ENCODE data around the gene YIF1A. TPM values are rescaled to one million over a fixed set of nuclear protein-coding genes. Genes with fewer than 3 reads are reported as not detected.
A peak's percentile ranks its signal among the peaks of the same experiment; 100 is the strongest.

The YIF1A gene
- total RNA-seq, 4 donors from 2014 or later = 60.6 to 99.7 (median 72.3) TPM

DNA sequence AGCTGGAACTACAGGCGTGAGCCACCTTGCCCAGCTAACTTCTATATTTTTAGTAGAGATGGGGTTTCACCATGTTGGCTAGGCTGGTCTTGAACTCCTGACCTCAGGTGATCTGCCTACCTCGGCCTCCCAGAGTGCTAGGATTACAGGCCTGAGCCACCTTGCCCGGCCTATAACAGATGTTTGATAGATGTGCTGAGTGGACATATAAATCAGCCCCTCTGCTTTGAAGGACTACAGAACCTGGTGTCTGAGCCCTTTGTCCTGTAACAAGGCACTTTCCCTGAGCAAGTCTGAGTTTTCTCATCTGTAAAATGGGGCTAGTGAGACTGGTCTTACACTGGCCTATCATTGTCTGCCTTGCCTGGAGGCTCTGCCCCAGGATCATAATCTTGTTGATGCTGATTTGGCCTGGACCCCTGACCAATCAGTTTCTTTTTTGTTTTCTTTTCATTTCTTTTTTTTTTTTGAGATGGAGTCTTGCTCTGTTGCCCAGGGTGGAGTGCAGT is 40.3 kb upstream of the YIF1A start:
- H3K27ac ChIP-seq = no peak overlapping the region
- no peak overlapping the region for H3K4me3 ChIP-seq
- no peaks in the 10 kb centered on the region for H3K9me3 ChIP-seq
- H3K36me3 ChIP-seq = no peaks in the 10 kb centered on the region
- WGBS, 2 donors (ENCODE audit: low coverage in 1 of 2) = 82% methylated on average over 3 of the region's 3 CpGs; no CpG with 5 or more reads in 1 of the 2 donors
- no peak for DNase-seq
- no peaks in the 10 kb centered on the region for H3K27me3 ChIP-seq
- TF ChIP-seq EP300 (IDR thresholded peaks at IDR 0.05; ENCODE audit: low read depth) = no peak
- no peak for TF ChIP-seq POLR2A (IDR thresholded peaks at IDR 0.05)
- TF ChIP-seq, protein P1, sequence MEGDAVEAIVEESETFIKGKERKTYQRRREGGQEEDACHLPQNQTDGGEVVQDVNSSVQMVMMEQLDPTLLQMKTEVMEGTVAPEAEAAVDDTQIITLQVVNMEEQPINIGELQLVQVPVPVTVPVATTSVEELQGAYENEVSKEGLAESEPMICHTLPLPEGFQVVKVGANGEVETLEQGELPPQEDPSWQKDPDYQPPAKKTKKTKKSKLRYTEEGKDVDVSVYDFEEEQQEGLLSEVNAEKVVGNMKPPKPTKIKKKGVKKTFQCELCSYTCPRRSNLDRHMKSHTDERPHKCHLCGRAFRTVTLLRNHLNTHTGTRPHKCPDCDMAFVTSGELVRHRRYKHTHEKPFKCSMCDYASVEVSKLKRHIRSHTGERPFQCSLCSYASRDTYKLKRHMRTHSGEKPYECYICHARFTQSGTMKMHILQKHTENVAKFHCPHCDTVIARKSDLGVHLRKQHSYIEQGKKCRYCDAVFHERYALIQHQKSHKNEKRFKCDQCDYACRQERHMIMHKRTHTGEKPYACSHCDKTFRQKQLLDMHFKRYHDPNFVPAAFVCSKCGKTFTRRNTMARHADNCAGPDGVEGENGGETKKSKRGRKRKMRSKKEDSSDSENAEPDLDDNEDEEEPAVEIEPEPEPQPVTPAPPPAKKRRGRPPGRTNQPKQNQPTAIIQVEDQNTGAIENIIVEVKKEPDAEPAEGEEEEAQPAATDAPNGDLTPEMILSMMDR (IDR thresholded peaks at IDR 0.05) = no peak
- no peak for TF ChIP-seq POLR2AphosphoS5 (IDR thresholded peaks at IDR 0.05)
- H3K4me1 ChIP-seq = peaks cover 16 to 26% (median 22%) of the 10 kb centered on the region in 4 donors
- intact Hi-C loops (cut with DNase I; ENCODE audit: low total_unique reads) (loop anchor here (2.0 kb wide), 1 partner anchor 18 kb away; no protein-coding TSS in a partner anchor), in situ Hi-C loops (cut with MboI; ENCODE audit: low pct_ligation_motif_present in 1 of 4, low pct_unique_long_range_greater_than_20kb in 1 of 4, low sequenced_read_pairs in 3 of 4) (no loop called here)

- H3K9me3 ChIP-seq = no peaks in the 10 kb centered on the region
- H3K36me3 ChIP-seq = no peaks in the 10 kb centered on the region
- peak; percentile 82 for DNase-seq
- H3K4me1 ChIP-seq = peaks cover 16 to 26% (median 22%) of the 10 kb centered on the region in 4 donors
- H3K27ac ChIP-seq = peak overlapping the region; percentile 2 to 69 (median 12)
- H3K27me3 ChIP-seq = no peaks in the 10 kb centered on the region
- WGBS, 2 donors (ENCODE audit: low coverage in 1 of 2) = 12% methylated on average over 18 of the region's 19 CpGs; no CpG with 5 or more reads in 1 of the 2 donors
- TF ChIP-seq, protein P1 (IDR thresholded peaks at IDR 0.05) = peak; percentile 98 to 99 (median 98)
- no peak for TF ChIP-seq POLR2A (IDR thresholded peaks at IDR 0.05)
- TF ChIP-seq POLR2AphosphoS5 (IDR thresholded peaks at IDR 0.05) = peak in 1 of 3 donors; percentile 6
- in situ Hi-C loops (cut with MboI; ENCODE audit: low pct_ligation_motif_present in 1 of 4, low pct_unique_long_range_greater_than_20kb in 1 of 4, low sequenced_read_pairs in 3 of 4) (no loop called here), intact Hi-C loops (cut with DNase I; ENCODE audit: low total_unique reads) (loop anchor here (2.0 kb wide), 1 partner anchor 18 kb away; no protein-coding TSS in a partner anchor)
- H3K4me3 ChIP-seq = no peak overlapping the region
Measured at GRCh38 chr11:66328302-66329144, 39.6 kb upstream of the YIF1A start.

DNA sequence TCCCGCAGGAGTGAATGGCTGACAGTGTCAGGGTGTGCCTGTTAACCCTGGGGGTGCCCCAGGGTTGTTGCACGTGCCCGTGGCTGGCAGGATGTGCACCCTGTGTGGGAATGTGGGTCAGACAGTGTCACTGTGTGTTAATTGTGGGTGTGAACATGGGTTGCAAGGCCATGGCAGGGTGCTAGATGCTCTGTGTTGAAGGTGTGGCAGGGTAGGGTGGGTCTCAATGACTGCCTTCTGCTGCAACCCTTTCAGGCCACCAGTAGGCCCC is 39.0 kb upstream of the YIF1A start:
- H3K27ac ChIP-seq = peak overlapping the region; percentile 2 to 69 (median 12)
- peak; percentile 42 for DNase-seq
- WGBS, 2 donors (ENCODE audit: low coverage in 1 of 2) = 39% methylated on average over 3 of the region's 3 CpGs; no CpG with 5 or more reads in 1 of the 2 donors
- no peaks in the 10 kb centered on the region for H3K27me3 ChIP-seq
- H3K4me1 ChIP-seq = peaks cover 16 to 26% (median 22%) of the 10 kb centered on the region in 4 donors
- TF ChIP-seq EP300 (IDR thresholded peaks at IDR 0.05; ENCODE audit: low read depth) (no peak), POLR2AphosphoS5 (IDR thresholded peaks at IDR 0.05) (no peak), POLR2A (IDR thresholded peaks at IDR 0.05) (no peak)
- TF ChIP-seq, protein P1 (IDR thresholded peaks at IDR 0.05) = no peak
- intact Hi-C loops (cut with DNase I; ENCODE audit: low total_unique reads) = loop anchor here (2.0 kb wide), 1 partner anchor 17 kb away; no protein-coding TSS in a partner anchor
- H3K36me3 ChIP-seq = no peaks in the 10 kb centered on the region
- H3K9me3 ChIP-seq = no peaks in the 10 kb centered on the region
- in situ Hi-C loops (cut with MboI; ENCODE audit: low pct_ligation_motif_present in 1 of 4, low pct_unique_long_range_greater_than_20kb in 1 of 4, low sequenced_read_pairs in 3 of 4) = no loop called here
- no peak overlapping the region for H3K4me3 ChIP-seq

DNA sequence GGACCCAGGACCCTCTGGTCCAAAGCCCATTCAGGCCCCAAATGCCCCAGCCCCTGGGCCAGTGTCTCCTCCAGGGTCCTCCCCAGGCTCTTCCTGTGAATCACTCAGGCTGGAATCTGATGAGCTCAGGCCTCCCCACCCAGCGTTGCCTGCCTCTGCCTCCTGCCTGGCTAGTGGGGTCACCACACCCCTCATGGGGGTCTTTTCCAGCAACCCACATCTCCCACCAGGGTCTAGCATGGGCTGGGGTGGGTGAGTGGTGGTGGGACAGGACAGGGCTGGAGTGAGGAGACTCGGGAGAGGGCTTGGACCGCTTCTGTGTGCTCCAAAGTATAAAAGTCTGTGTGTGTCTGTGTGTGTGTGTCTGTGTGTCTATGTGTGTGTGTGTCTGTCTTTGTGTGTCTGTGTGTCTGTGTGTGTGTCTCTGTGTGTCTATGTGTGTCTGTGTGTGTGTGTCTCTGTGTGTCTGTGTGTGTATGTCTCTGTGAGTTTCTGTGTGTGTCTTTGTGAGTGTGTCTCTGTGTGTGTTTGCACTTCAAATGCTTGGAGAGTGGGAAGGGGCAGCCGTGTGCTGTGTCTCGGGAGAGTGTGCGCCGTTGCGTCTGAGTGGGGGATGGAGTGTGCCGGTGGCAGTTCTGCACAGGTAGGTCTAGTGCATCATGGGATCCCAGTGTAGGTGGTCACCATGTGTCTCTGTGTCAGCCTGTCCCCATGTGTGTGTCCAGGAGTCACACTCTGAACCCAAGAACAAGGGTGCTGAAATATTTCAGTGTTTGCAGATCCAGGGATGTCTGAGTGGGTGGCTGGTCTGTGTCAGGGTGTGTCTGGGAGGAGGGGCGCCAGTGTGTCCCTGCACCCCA is 38.5 kb upstream of the YIF1A start:
- no peak for TF ChIP-seq EP300 (IDR thresholded peaks at IDR 0.05; ENCODE audit: low read depth)
- no peak for TF ChIP-seq POLR2AphosphoS5 (IDR thresholded peaks at IDR 0.05)
- TF ChIP-seq POLR2A (IDR thresholded peaks at IDR 0.05) = no peak
- TF ChIP-seq, protein P1 (IDR thresholded peaks at IDR 0.05) = no peak
- peak overlapping the region; percentile 56 to 69 (median 61) for H3K27ac ChIP-seq
- DNase-seq = no peak
- H3K9me3 ChIP-seq = no peaks in the 10 kb centered on the region
- in situ Hi-C loops (cut with MboI; ENCODE audit: low pct_ligation_motif_present in 1 of 4, low pct_unique_long_range_greater_than_20kb in 1 of 4, low sequenced_read_pairs in 3 of 4) (no loop called here), intact Hi-C loops (cut with DNase I; ENCODE audit: low total_unique reads) (loop anchor here (2.0 kb wide), 1 partner anchor 17 kb away; no protein-coding TSS in a partner anchor)
- WGBS, 2 donors (ENCODE audit: low coverage in 1 of 2) = 78% methylated on average over 10 of the region's 10 CpGs; no CpG with 5 or more reads in 1 of the 2 donors
- H3K36me3 ChIP-seq = no peaks in the 10 kb centered on the region
- H3K4me3 ChIP-seq = no peak overlapping the region
- H3K4me1 ChIP-seq = peaks cover 16 to 26% (median 22%) of the 10 kb centered on the region in 4 donors
- H3K27me3 ChIP-seq = no peaks in the 10 kb centered on the region

Data from transverse colon (tissue), 4 donors.